OCI-LY7 (cell line): ENCODE data around the gene MEGF6. TPM values are rescaled to one million over a fixed set of nuclear protein-coding genes. Genes with fewer than 3 reads are reported as not detected.

ENCODE experiments used
- BruUV-seq: library from RNA; stranded (reverse); fragments of 400-500 nt; replicated peaks from 2 replicates; lab custom pipeline; 2021; lab: Mats Ljungman, UMichigan
- CTCF ChIA-PET: fragments of 300-600 bp; sonication (Branson Sonifier 250); formaldehyde crosslinking; loops from one replicate; lab custom pipeline; 2022; ENCODE audit warnings: antibody characterized with exemption; ENCODE audit not compliant: unreplicated experiment; lab: Charles Lee
- POLR2A ChIA-PET: fragments of 300-600 bp; sonication (Branson Sonifier 250); formaldehyde crosslinking; loops from one replicate; lab custom pipeline; 2022; ENCODE audit warnings: antibody characterized with exemption; lab: Charles Lee
- DNase-seq: peaks from one replicate; pipeline ENCODE4 v3.0.0-alpha.2; 2015; ENCODE audit warnings: low spot score
- H2AFZ ChIP-seq: fragments of 200-600 bp; sonication (generic), shearing (Covaris generic); 2 replicates; pipeline ENCODE4 v1.6.1; 2014; ENCODE audit warnings: mild to moderate bottlenecking, antibody characterized with exemption, low read length, moderate library complexity
- H3K27ac ChIP-seq: fragments of 200-600 bp; sonication (generic); 2 replicates; pipeline ENCODE4 v1.5.1; 2014; ENCODE audit warnings: mixed run types, low read depth, mild to moderate bottlenecking, moderate library complexity, low read length, inconsistent platforms; ENCODE audit not compliant: poor library complexity, severe bottlenecking
- H3K36me3 ChIP-seq: fragments of 200-600 bp; sonication (generic); 2 replicates; pipeline ENCODE4 v1.6.1; 2014; ENCODE audit warnings: mild to moderate bottlenecking, antibody characterized with exemption, low read length, moderate library complexity, mixed read lengths; ENCODE audit not compliant: insufficient read depth
- H3K4me1 ChIP-seq: fragments of 200-600 bp; sonication (generic); 2 replicates; pipeline ENCODE4 v1.5.1; 2014; ENCODE audit warnings: mild to moderate bottlenecking, low read length; ENCODE audit not compliant: insufficient read depth, poor library complexity, severe bottlenecking
- H3K4me2 ChIP-seq: fragments of 200-600 bp; sonication (generic); 2 replicates; pipeline ENCODE4 v1.6.1; 2014; ENCODE audit warnings: mild to moderate bottlenecking, low read length
- H3K4me3 ChIP-seq: fragments of 200-600 bp; sonication (generic); 2 replicates; pipeline ENCODE4 v1.5.1; 2014; ENCODE audit warnings: mild to moderate bottlenecking, low read depth, low read length; ENCODE audit not compliant: poor library complexity, severe bottlenecking
- H3K79me2 ChIP-seq: fragments of 200-600 bp; sonication (generic); 2 replicates; pipeline ENCODE4 v1.6.1; 2016; ENCODE audit warnings: low read depth, mild to moderate bottlenecking, low read length, moderate library complexity, mixed read lengths; ENCODE audit not compliant: insufficient read depth
- H3K9me2 ChIP-seq: fragments of 200-600 bp; sonication (generic); 2 replicates; pipeline ENCODE4 v1.6.1; 2016; ENCODE audit warnings: mild to moderate bottlenecking, low read length, mixed read lengths; ENCODE audit not compliant: insufficient read depth
- H3K9me3 ChIP-seq: fragments of 200-600 bp; sonication (generic); 2 replicates; pipeline ENCODE4 v1.6.1; 2014; ENCODE audit warnings: mild to moderate bottlenecking, mixed run types, low read length, mixed read lengths
- H4K20me1 ChIP-seq: fragments of 200-600 bp; sonication (generic); 2 replicates; pipeline ENCODE4 v1.6.1; 2014; ENCODE audit warnings: mild to moderate bottlenecking, antibody characterized with exemption, low read length, moderate library complexity, mixed read lengths; ENCODE audit not compliant: insufficient read depth
- EZH2phosphoT487 ChIP-seq: fragments of 200-600 bp; sonication (generic); IDR thresholded peaks from 2 replicates; pipeline ENCODE4 v1.6.1; 2018; ENCODE audit warnings: low read depth, borderline replicate concordance, mild to moderate bottlenecking, mixed run types, antibody characterized with exemption, low read length, moderate library complexity, mixed read lengths
- intact Hi-C: fragments of 100-400 bp; cut with micrococcal nuclease; formaldehyde crosslinking; loops from one replicate; pipeline ENCODE4 v1.10.0; 2022; ENCODE audit not compliant: unreplicated experiment
- total RNA-seq, 2 experiments: library from RNA; depleted of rRNA in 1 of 2; stranded (reverse); fragments of >200 nt in 1 of 2; shearing (Covaris generic) in 1 of 2; gene quantifications; 2 replicates each; pipeline ENCODE4 v1.2.3, GENCODE V29; 2014 to 2022
- TF ChIP-seq, protein P1 (sequence below): fragments of 200-600 bp; sonication (generic); conservative IDR thresholded peaks from 2 replicates; pipeline ENCODE4 v1.5.1; 2014; ENCODE audit warnings: mild to moderate bottlenecking, antibody characterized with exemption, low read length, moderate library complexity, mixed read lengths

MEGF6 gene
- total RNA-seq, 2 experiments from 2014 or later, result 0.15 to 0.32 TPM

DNA sequence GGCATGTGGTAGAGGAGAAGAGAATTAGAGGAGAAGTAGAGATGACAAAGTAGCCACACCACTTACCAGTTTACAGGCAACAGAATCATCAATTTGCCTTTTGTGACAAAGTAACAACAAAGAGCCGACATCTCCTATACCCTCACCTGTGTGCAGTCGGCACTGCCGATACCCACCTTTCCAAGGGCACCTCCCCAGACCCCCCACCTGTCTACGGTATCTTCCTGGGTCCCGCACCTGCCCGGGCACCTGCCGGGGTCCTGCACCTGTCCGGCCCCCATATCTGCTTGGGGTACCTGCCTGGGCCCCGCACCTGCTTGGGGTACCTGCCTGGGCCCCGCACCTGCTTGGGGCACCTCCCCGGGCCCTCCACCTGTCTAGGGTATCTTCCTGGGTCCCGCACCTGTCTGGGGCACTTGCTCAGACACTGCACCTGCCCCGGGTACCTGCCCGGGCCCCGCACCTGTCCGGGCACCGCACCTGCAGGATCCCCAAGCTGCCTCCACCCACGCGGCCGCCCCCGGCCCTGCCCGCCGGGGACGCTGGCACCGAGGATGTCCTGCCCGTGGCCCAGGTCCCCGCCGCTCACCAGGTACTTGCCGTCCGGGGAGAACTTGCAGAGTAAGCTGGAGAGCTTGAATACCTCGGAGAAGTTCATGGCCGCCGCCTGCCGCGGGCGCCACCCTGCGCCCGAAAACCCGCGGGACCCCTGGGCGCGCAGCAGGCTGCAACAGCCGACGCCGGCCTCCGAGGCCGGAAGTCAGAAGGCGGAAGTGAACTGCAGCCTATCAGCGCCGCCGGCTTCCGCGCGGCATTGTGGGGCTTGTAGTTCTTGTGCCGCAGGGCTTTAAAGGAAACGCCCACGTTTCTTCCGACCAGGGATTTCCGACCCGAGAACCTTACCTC lies 38.3 kb upstream of the MEGF6 start, which contains the start of gene WRAP73:
Gene WRAP73 (minus strand): TSS at position 762 of the 906 bp plus-strand sequence. CDS start 104 bp downstream, at position 658.
- ChIA-PET POLR2A (interaction anchor here (1.0 kb wide), 1 partner anchor 18 kb away, joined by 3 read pairs; no protein-coding TSS in a partner anchor), CTCF (interaction anchor here (0.6 kb wide), 1 partner anchor 319 kb away, joined by 3 read pairs; no protein-coding TSS in a partner anchor)
- BruUV-seq, result no TSS peak
- Histone ChIP-seq H3K36me3 (peaks cover 26% of the 10 kb centered on the region; the same call in 1 of the 2 replicates), H3K9me3 (no peaks in the 10 kb centered on the region), H3K9me2 (no peaks in the 10 kb centered on the region), H3K79me2 (no peaks in the 10 kb centered on the region), H3K4me1 (peaks cover 12% of the 10 kb centered on the region), H4K20me1 (no peaks in the 10 kb centered on the region), H3K4me2 (peak within 1 kb of the TSS; percentile 89), H3K4me3 (peak within 1 kb of the TSS; percentile 91), H3K27ac (no peak within 1 kb of the TSS), H2AFZ (peak within 1 kb of the TSS; percentile 76)
- peak; percentile 95 for DNase-seq
- no peak for TF ChIP-seq EZH2phosphoT487
- TF ChIP-seq, protein P1, sequence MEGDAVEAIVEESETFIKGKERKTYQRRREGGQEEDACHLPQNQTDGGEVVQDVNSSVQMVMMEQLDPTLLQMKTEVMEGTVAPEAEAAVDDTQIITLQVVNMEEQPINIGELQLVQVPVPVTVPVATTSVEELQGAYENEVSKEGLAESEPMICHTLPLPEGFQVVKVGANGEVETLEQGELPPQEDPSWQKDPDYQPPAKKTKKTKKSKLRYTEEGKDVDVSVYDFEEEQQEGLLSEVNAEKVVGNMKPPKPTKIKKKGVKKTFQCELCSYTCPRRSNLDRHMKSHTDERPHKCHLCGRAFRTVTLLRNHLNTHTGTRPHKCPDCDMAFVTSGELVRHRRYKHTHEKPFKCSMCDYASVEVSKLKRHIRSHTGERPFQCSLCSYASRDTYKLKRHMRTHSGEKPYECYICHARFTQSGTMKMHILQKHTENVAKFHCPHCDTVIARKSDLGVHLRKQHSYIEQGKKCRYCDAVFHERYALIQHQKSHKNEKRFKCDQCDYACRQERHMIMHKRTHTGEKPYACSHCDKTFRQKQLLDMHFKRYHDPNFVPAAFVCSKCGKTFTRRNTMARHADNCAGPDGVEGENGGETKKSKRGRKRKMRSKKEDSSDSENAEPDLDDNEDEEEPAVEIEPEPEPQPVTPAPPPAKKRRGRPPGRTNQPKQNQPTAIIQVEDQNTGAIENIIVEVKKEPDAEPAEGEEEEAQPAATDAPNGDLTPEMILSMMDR, result peak; percentile 69
- intact Hi-C loops, result no loop called here

DNA sequence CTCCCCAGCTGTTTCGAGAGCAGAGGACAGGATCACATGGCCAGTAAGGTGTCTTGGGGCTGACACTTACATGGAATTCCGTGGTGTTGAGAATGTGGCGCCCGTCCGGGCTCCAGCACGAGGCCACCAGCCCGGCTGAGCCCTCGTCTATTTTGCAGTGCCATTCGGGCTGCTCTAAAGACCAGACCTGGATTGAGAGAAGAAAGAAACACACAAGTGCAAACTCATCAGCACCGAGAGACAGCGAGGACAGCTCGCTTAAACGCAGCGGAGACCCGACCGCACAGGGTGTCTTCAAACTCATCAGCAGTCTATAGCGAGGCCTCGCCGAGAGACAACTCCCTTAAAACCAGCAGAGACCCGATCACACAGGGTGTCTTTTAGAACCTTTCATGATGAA lies 35.3 kb upstream of the MEGF6 start:
- ChIA-PET CTCF (no interaction called here), POLR2A (no interaction called here)
- no peaks in the 10 kb centered on the region for H3K9me2 ChIP-seq
- no peak overlapping the region for H3K4me2 ChIP-seq
- H3K79me2 ChIP-seq, result no peaks in the 10 kb centered on the region
- DNase-seq, result no peak
- no peak overlapping the region for H2AFZ ChIP-seq
- no peak overlapping the region for H3K4me3 ChIP-seq
- intact Hi-C loops, result no loop called here
- H3K27ac ChIP-seq, result no peak overlapping the region
- H4K20me1 ChIP-seq, result no peaks in the 10 kb centered on the region
- H3K36me3 ChIP-seq, result peaks cover 29% of the 10 kb centered on the region; the same call in 1 of the 2 replicates
- BruUV-seq, result no TSS peak
- H3K4me1 ChIP-seq, result peaks cover 12% of the 10 kb centered on the region
- TF ChIP-seq EZH2phosphoT487, result no peak
- TF ChIP-seq, protein P1, result no peak
- no peaks in the 10 kb centered on the region for H3K9me3 ChIP-seq
